ENCODE results near the gene KMT2B.

The KMT2B gene

DNA sequence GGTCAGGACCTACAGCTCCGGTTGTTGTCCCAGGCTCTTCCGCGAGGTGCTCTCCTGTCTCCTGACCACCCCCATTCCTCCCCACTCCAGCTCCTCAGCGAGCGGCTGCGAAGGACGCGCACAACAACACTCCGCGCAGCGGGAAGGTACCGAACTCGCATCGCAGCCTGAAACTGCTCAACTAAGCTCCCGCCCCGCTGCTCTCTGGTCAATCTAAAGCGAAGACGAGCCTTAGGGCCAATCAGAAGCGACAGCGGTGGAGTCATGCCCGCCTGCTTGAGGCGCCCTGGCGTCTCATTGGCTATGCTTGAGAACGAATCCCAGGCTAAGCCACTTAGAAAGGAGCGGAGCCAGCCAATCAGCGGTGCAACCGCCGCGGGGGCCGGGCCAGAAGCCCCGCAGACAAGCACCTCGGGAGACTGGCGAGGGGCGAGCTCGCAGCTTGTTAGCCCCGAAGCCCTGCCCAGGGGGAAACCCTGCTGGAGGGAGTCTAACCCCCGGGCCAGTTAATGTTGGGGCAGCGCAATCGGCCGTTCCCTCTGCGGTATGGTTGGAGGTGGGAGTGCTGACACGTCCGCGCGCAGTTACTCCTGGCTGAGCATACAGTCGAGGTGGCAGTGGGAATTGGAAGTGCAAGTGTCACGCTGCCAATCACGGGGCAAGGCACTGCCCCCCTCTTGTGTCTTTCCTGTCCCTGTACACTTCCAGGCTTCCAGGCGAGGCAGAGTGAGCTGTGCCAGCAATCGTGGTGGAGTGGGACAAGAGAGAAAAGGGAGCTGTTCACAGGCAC is 15.4 kb upstream of the KMT2B start (continued):
- TF ChIP-seq, protein P1, sequence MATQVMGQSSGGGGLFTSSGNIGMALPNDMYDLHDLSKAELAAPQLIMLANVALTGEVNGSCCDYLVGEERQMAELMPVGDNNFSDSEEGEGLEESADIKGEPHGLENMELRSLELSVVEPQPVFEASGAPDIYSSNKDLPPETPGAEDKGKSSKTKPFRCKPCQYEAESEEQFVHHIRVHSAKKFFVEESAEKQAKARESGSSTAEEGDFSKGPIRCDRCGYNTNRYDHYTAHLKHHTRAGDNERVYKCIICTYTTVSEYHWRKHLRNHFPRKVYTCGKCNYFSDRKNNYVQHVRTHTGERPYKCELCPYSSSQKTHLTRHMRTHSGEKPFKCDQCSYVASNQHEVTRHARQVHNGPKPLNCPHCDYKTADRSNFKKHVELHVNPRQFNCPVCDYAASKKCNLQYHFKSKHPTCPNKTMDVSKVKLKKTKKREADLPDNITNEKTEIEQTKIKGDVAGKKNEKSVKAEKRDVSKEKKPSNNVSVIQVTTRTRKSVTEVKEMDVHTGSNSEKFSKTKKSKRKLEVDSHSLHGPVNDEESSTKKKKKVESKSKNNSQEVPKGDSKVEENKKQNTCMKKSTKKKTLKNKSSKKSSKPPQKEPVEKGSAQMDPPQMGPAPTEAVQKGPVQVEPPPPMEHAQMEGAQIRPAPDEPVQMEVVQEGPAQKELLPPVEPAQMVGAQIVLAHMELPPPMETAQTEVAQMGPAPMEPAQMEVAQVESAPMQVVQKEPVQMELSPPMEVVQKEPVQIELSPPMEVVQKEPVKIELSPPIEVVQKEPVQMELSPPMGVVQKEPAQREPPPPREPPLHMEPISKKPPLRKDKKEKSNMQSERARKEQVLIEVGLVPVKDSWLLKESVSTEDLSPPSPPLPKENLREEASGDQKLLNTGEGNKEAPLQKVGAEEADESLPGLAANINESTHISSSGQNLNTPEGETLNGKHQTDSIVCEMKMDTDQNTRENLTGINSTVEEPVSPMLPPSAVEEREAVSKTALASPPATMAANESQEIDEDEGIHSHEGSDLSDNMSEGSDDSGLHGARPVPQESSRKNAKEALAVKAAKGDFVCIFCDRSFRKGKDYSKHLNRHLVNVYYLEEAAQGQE (tag by site-specific recombination; IDR thresholded peaks at IDR 0.05): peak; percentile 83
- TF ChIP-seq ZBTB20 (tag by site-specific recombination; IDR thresholded peaks at IDR 0.05) (peak; percentile 80), EGR2 (tag by site-specific recombination; IDR thresholded peaks at IDR 0.05; ENCODE audit: low read depth) (0 out of 2 replicates have a peak, but pooled peaks have one; percentile 25), ZBTB8A (tag by site-specific recombination; IDR thresholded peaks at IDR 0.05) (peak; percentile 71), ZFP41 (tag by site-specific recombination; IDR thresholded peaks at IDR 0.05; ENCODE audit: borderline replicate concordance) (no peak), ZNF664 (tag by site-specific recombination; IDR thresholded peaks at IDR 0.05) (0 out of 2 replicates have a peak, but pooled peaks have one; percentile 18), ZNF501 (tag by site-specific recombination; IDR thresholded peaks at IDR 0.05) (peak; percentile 29), TCF7L2 (IDR thresholded peaks at IDR 0.05; ENCODE audit: borderline replicate concordance, low read depth, low read length) (no peak), ZNF792 (tag by site-specific recombination; IDR thresholded peaks at IDR 0.05) (peak; percentile 78), GLI4 (tag by site-specific recombination; IDR thresholded peaks at IDR 0.05) (no peak), SCRT2 (tag by site-specific recombination; IDR thresholded peaks at IDR 0.05) (no peak), ZBTB17 (tag by site-specific recombination; IDR thresholded peaks at IDR 0.05) (peak; percentile 87), GLIS1 (tag by site-specific recombination; IDR thresholded peaks at IDR 0.05) (peak; percentile 75; the same call in 1 of the 2 replicates), HOXA7 (CRISPR knock-in tag; IDR thresholded peaks at IDR 0.05; ENCODE audit: borderline replicate concordance) (no peak), ZBTB7A (tag by site-specific recombination; IDR thresholded peaks at IDR 0.05; ENCODE audit: low read depth) (peak; percentile 89; the same call in 1 of the 2 replicates), ZNF768 (tag by site-specific recombination; IDR thresholded peaks at IDR 0.05) (no peak), FEZF1 (tag by site-specific recombination; IDR thresholded peaks at IDR 0.05) (peak; percentile 88), REPIN1 (tag by site-specific recombination; IDR thresholded peaks at IDR 0.05; ENCODE audit: low read depth) (peak; percentile 94; the same call in 1 of the 2 replicates), KLF1 (tag by site-specific recombination; IDR thresholded peaks at IDR 0.05) (0 out of 2 replicates have a peak, but pooled peaks have one; percentile 3)
- TF ChIP-seq, protein P2, sequence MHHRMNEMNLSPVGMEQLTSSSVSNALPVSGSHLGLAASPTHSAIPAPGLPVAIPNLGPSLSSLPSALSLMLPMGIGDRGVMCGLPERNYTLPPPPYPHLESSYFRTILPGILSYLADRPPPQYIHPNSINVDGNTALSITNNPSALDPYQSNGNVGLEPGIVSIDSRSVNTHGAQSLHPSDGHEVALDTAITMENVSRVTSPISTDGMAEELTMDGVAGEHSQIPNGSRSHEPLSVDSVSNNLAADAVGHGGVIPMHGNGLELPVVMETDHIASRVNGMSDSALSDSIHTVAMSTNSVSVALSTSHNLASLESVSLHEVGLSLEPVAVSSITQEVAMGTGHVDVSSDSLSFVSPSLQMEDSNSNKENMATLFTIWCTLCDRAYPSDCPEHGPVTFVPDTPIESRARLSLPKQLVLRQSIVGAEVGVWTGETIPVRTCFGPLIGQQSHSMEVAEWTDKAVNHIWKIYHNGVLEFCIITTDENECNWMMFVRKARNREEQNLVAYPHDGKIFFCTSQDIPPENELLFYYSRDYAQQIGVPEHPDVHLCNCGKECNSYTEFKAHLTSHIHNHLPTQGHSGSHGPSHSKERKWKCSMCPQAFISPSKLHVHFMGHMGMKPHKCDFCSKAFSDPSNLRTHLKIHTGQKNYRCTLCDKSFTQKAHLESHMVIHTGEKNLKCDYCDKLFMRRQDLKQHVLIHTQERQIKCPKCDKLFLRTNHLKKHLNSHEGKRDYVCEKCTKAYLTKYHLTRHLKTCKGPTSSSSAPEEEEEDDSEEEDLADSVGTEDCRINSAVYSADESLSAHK (tag by site-specific recombination; IDR thresholded peaks at IDR 0.05): peak; percentile 94

DNA sequence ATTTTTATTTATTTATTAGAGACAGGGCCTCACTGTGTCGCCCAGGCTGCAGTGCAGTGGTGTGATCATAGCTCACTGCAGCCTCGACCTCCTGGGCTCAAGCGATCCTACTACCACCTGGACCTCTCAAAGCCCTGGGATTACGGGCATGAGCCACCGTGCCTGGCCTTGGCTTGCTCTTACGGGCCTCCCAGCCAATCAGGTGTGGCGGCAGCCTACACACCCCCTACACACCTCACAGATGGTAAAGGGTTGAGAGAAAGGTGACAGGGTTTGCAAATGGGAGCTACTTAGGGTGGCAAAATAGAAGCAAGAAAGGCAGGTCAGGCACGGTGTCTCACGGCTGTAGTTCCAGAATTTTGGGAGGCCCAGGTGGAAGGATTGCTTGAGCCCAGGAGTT is 14.5 kb upstream of the KMT2B start:
- Histone ChIP-seq H3K9me3 (ENCODE audit: control insufficient read depth, insufficient read depth, low read depth, low read length) (no peaks in the 10 kb centered on the region), H3K27ac (ENCODE audit: extremely low read depth, low read depth, low read length) (no peak overlapping the region), H3K4me3 (ENCODE audit: low read depth, low read length) (no peak overlapping the region), H3K4me1 (ENCODE audit: control insufficient read depth, insufficient read depth, low read length) (peaks cover 6% of the 10 kb centered on the region), H3K36me3 (ENCODE audit: control insufficient read depth in 2 of 2, insufficient read depth in 1 of 2, low read length in 2 of 2) (no peaks in the 10 kb centered on the region; a peak in 1 of 3 replicates)
- no peak for TF ChIP-seq PRDM1 (tag by site-specific recombination; IDR thresholded peaks at IDR 0.05)
- TF ChIP-seq KLF10 (tag by site-specific recombination; IDR thresholded peaks at IDR 0.05): peak; percentile 96
- ChIA-PET POLR2A (interaction anchor here (1.0 to 2.6 kb wide), 20 partner anchors 9 to 1668 kb away, joined by 3 to 38 read pairs (median 5); partner anchors contain the start of genes COX6B1, LIN37, PSENEN and U2AF1L4), CTCF (interaction anchor here (0.6 to 5.7 kb wide), 14 partner anchors 9 to 576 kb away, joined by 3 to 46 read pairs (median 4); partner anchors contain the start of gene COX6B1)
